PC-9 (cell line): ENCODE measurements around the gene MAJIN. TPM values are rescaled to one million over a fixed set of nuclear protein-coding genes. Genes with fewer than 3 reads are reported as not detected.
"Not testable (repeated sequence)": the region's sequence is repeated elsewhere in the genome, so short reads cannot be mapped to it uniquely, and the experiment has no call there.

Experiments used
- BruUV-seq: library from RNA; stranded (reverse); fragments of 400-500 nt; replicated peaks from 2 replicates; lab custom pipeline; 2021; lab: Mats Ljungman, UMichigan
- CTCF ChIA-PET: fragments of 300-600 bp; sonication (Branson Sonifier 250); formaldehyde crosslinking; loops from one replicate; lab custom pipeline; 2022; ENCODE audit warnings: antibody characterized with exemption; lab: Charles Lee
- POLR2A ChIA-PET: fragments of 300-600 bp; sonication (Branson Sonifier 250); formaldehyde crosslinking; loops from one replicate; lab custom pipeline; 2022; ENCODE audit warnings: antibody characterized with exemption; ENCODE audit not compliant: unreplicated experiment; lab: Charles Lee
- DNase-seq, 2 experiments: peaks; one replicate each; pipeline versions ENCODE4 v3.0.0 to v3.0.0-alpha.2; 2015 to 2022; ENCODE audit warnings: mixed read lengths in 1 of 2
- H2AFZ ChIP-seq: fragments of 200-600 bp; sonication (generic); 2 replicates; pipeline ENCODE4 v1.8.1; 2017; ENCODE audit warnings: antibody characterized with exemption
- H3F3A ChIP-seq: fragments of 200-600 bp; sonication (generic); 2 replicates; pipeline ENCODE4 v1.8.1; 2017; ENCODE audit warnings: antibody characterized with exemption, mild to moderate bottlenecking, low read depth; ENCODE audit not compliant: insufficient read depth
- H3K27ac ChIP-seq: fragments of 200-600 bp; sonication (generic); 2 replicates; pipeline ENCODE4 v1.6.1; 2016; ENCODE audit warnings: mixed run types
- H3K27me3 ChIP-seq: fragments of 200-600 bp; sonication (generic); 2 replicates; pipeline ENCODE4 v1.6.1; 2016; ENCODE audit warnings: low read depth, mixed run types; ENCODE audit not compliant: insufficient read depth
- H3K36me3 ChIP-seq: fragments of 200-600 bp; sonication (generic); 2 replicates; pipeline ENCODE4 v1.6.1; 2016; ENCODE audit warnings: low read depth, mixed run types
- H3K4me1 ChIP-seq: fragments of 200-600 bp; sonication (generic); replicated peaks from 2 replicates; pipeline ENCODE4 v1.6.1; 2016; ENCODE audit warnings: mixed run types; ENCODE audit not compliant: insufficient read depth
- H3K4me2 ChIP-seq: fragments of 200-600 bp; sonication (generic); 2 replicates; pipeline ENCODE4 v1.6.1; 2017; ENCODE audit warnings: mixed run types
- H3K4me3 ChIP-seq: fragments of 200-600 bp; sonication (generic); 2 replicates; pipeline ENCODE4 v1.6.1; 2016; ENCODE audit warnings: mixed run types
- H3K79me2 ChIP-seq: fragments of 200-600 bp; sonication (generic); 2 replicates; pipeline ENCODE4 v1.6.1; 2017; ENCODE audit warnings: low read depth, mixed run types
- H3K9me2 ChIP-seq: fragments of 200-600 bp; sonication (generic); 2 replicates; pipeline ENCODE4 v1.8.1; 2017; ENCODE audit warnings: mild to moderate bottlenecking; ENCODE audit not compliant: insufficient read depth
- H3K9me3 ChIP-seq: fragments of 200-600 bp; sonication (generic); 2 replicates; pipeline ENCODE4 v1.8.1; 2016; ENCODE audit warnings: low read depth; ENCODE audit not compliant: insufficient read depth
- H4K20me1 ChIP-seq: fragments of 200-600 bp; sonication (generic); 2 replicates; pipeline ENCODE4 v1.8.1; 2017; ENCODE audit not compliant: insufficient read depth
- EZH2 ChIP-seq: fragments of 200-600 bp; sonication (generic); IDR thresholded peaks from 2 replicates; pipeline ENCODE4 v1.8.0; 2017; ENCODE audit warnings: antibody characterized with exemption, low read depth
- intact Hi-C: fragments of 100-400 bp; cut with micrococcal nuclease; formaldehyde crosslinking; loops from one replicate; pipeline ENCODE4 v1.10.0; 2022; ENCODE audit not compliant: unreplicated experiment
- total RNA-seq: library from RNA; stranded (reverse); gene quantifications from 2 replicates; pipeline ENCODE4 v1.2.3, GENCODE V29; 2021
- TF ChIP-seq, protein P1 (sequence below): fragments of 200-600 bp; sonication (generic); conservative IDR thresholded peaks from 2 replicates; pipeline ENCODE4 v1.6.1; 2017; ENCODE audit warnings: mixed run types, antibody characterized with exemption, mild to moderate bottlenecking, moderate library complexity

Gene MAJIN
- total RNA-seq, 1 experiment from 2014 or later, result 4.5 TPM

DNA sequence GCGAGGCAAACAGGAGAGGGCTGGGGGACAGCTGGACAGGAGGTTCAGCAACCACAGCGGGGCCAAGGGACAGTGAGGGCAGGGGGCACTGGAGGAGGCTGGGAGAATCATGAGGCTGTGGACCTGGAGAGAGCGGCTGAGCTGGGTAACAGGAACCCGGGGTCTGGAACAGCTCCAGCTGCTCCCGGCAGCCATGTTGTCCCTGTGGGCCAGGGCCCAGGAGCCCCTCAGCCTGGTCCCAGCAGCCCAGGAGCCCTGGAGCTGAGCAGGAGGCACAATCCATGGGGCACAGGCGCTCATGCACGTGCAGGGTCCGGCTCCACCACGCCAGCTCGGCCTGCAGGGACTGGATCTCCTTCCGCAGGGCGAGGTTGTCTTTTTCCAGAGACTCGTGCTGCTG is 17.5 kb upstream of the MAJIN start:
- H3K9me3 ChIP-seq, result no peaks in the 10 kb centered on the region
- DNase-seq, result no peak
- H3F3A ChIP-seq, result no peaks in the 10 kb centered on the region
- H4K20me1 ChIP-seq, result no peaks in the 10 kb centered on the region
- no peaks in the 10 kb centered on the region for H3K4me1 ChIP-seq
- no peak overlapping the region for H3K4me3 ChIP-seq
- H3K4me2 ChIP-seq, result no peak overlapping the region
- H3K9me2 ChIP-seq, result no peaks in the 10 kb centered on the region
- no peaks in the 10 kb centered on the region for H3K36me3 ChIP-seq
- TF ChIP-seq EZH2, result no peak
- TF ChIP-seq, protein P1, sequence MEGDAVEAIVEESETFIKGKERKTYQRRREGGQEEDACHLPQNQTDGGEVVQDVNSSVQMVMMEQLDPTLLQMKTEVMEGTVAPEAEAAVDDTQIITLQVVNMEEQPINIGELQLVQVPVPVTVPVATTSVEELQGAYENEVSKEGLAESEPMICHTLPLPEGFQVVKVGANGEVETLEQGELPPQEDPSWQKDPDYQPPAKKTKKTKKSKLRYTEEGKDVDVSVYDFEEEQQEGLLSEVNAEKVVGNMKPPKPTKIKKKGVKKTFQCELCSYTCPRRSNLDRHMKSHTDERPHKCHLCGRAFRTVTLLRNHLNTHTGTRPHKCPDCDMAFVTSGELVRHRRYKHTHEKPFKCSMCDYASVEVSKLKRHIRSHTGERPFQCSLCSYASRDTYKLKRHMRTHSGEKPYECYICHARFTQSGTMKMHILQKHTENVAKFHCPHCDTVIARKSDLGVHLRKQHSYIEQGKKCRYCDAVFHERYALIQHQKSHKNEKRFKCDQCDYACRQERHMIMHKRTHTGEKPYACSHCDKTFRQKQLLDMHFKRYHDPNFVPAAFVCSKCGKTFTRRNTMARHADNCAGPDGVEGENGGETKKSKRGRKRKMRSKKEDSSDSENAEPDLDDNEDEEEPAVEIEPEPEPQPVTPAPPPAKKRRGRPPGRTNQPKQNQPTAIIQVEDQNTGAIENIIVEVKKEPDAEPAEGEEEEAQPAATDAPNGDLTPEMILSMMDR, result no peak
- no peaks in the 10 kb centered on the region for H3K79me2 ChIP-seq
- ChIA-PET CTCF (no interaction called here), POLR2A (no interaction called here)
- no peak overlapping the region for H3K27ac ChIP-seq
- no peak overlapping the region for H2AFZ ChIP-seq
- no TSS peak for BruUV-seq
- H3K27me3 ChIP-seq, result no peaks in the 10 kb centered on the region
- intact Hi-C loops, result no loop called here

- H4K20me1 ChIP-seq, result no peaks in the 10 kb centered on the region
- TF ChIP-seq, protein P1, result no peak
- no peak for TF ChIP-seq EZH2
- no peaks in the 10 kb centered on the region for H3F3A ChIP-seq
- CTCF ChIA-PET, result no interaction called here
- H3K27ac ChIP-seq, result no peak overlapping the region
- H3K27me3 ChIP-seq, result no peaks in the 10 kb centered on the region
- DNase-seq, result no peak
- intact Hi-C loops, result no loop called here
- no peaks in the 10 kb centered on the region for H3K9me3 ChIP-seq
- no peaks in the 10 kb centered on the region for H3K4me1 ChIP-seq
- no TSS peak for BruUV-seq
- no peak overlapping the region for H3K4me2 ChIP-seq
- H2AFZ ChIP-seq, result no peak overlapping the region
- no peaks in the 10 kb centered on the region for H3K9me2 ChIP-seq
- no peaks in the 10 kb centered on the region for H3K36me3 ChIP-seq
- POLR2A ChIA-PET, result no interaction called here
- no peaks in the 10 kb centered on the region for H3K79me2 ChIP-seq
- no peak overlapping the region for H3K4me3 ChIP-seq
These were observed 16.3 kb upstream of the MAJIN start for GRCh38 chr11:64987998-64988854.

GRCh38 chr11:64983339-64983738 is 11.4 kb upstream of the MAJIN start:
- H3K27ac ChIP-seq, H3K9me2 ChIP-seq, BruUV-seq, H2AFZ ChIP-seq, H3K79me2 ChIP-seq, H4K20me1 ChIP-seq, H3K9me3 ChIP-seq, H3K4me1 ChIP-seq, H3K4me2 ChIP-seq, H3F3A ChIP-seq, H3K4me3 ChIP-seq, H3K36me3 ChIP-seq, DNase-seq, CTCF ChIA-PET, intact Hi-C loops: not testable (repeated sequence)
- H3K27me3 ChIP-seq, result peaks cover 20% of the 10 kb centered on the region; the same call in 1 of the 2 replicates
- POLR2A ChIA-PET, result interaction anchor here (0.6 kb wide), 1 partner anchor 37 kb away, joined by 4 read pairs; no protein-coding TSS in a partner anchor
